ENCODE results near the gene PSMG4.

DNA sequence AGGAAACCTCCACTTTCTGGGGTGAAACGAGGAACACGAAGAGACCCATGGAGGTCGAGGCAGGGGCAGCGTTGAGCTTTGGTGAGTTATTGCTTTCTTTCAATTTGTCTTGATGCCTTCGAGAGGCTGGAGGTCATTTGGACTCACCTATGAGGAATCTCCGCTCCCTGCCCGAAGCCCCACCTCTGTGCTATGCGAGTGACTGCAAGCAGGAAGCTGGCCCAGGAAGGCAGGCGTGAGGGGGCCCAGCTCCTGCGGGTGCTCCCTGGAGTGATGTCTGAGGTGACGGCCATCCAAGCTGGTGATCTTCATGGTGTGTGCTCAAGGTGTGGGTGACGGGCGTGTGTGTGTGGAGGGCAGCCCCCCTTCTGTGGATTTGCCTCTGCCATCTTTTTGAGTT is 13.0 kb downstream of the PSMG4 start:
- TF ChIP-seq POLR2A (IDR thresholded peaks at IDR 0.05; ENCODE audit: low read length): no peak
- TF ChIP-seq GATA1 (IDR thresholded peaks at IDR 0.05; ENCODE audit: low read depth, low read length): no peak

Data from erythroblast (primary cell).